GM19468 (cell line): ENCODE results near the gene MGST2.
A peak's percentile ranks its signal among the peaks of the same experiment; 100 is the strongest.

Experiments used
- ATAC-seq: cut with Tn5 transposase; IDR thresholded peaks from one replicate; pipeline ENCODE4 v1.9.1; 2021; ENCODE audit warnings: mild to moderate bottlenecking, moderate library complexity, moderate number of reproducible peaks; ENCODE audit not compliant: unreplicated experiment; ENCODE audit errors: extremely low read depth

The MGST2 gene

DNA sequence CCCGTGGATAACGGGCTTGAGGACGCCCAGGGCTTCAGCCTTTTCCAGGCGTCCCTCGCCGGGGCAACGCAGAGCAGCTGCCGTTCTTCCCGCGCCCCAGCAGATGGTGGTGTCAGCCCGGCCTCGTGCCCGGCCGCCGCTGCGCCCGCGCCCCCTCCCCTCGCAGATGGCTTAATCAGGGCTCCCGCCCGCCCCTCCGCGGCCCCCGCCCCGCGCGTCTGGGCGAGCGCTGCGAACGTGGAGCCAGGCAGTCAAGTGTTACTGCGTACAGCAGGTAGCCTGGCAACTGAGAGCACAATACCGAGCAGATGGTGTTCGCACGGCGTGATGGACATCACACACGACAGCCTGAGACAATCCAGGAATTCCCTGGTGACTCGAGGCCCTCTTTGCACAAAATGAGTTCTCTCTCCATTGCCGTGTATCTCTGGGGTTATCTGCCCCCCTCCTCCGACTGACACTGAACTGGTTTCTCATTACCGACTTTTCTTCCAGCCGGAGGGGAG, 69.3 kb downstream of the MGST2 start:
- peak; percentile 55 for ATAC-seq

DNA sequence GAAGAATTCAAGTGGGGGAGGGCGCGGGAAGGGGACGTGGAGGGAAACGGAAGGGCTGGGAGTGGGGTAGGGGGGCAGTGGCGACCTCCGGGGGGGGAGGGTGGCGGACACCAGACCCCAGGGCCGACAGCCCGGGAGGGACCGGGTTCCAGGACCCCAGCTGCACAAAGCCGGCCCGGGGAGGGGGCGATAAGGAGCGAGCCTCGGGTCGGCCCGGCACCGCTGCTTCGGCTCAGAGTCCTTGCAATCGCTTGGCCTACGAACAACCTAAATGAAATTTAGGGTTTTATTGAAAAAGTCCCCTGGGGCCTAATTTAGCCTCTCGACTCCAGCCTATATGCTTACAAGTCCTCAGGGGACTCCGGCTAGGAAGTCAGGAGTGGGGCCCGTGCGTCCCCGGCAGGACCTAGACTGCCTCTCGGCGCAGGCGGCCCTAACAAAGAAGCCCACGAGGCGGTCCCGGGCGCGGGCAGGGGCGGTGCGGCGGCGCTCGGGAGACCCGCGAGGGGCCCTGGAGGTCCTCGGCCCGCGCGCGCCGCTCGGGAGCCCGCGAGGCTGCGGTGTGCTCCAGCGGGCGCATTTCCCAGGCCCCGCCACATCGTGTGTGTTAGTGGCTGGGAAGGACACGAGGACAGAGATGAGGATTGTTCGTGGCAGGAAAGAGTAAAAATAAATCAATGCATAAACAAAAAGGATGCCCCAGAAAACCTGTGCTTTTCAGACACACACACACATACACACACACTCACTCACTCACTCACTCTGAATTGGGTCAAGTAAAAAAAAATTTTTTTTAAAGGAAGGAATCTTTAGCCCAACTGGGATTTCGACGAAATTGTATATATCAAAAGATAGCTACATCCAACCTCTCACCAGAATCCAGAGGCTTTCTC, 70.0 kb downstream of the MGST2 start:
- ATAC-seq: no peak

DNA sequence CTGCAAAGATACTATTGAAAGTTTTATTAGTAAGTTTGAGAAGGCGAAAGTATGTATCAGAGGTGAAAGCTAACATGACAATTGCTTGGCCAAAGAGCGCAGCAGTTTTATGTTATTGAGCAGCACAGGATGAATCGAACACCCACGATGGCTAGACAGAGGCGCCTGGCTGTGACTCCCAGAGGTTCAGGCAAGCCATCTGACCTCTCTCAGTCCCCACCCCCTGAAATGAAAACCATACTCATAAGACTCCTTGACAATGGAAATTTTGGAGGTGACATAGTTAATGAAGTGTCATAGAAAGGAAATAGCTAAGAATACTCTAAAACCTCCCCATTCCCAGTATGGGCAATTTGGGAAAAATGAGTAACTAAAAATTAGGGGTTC, 70.6 kb downstream of the MGST2 start:
- no peak for ATAC-seq

DNA sequence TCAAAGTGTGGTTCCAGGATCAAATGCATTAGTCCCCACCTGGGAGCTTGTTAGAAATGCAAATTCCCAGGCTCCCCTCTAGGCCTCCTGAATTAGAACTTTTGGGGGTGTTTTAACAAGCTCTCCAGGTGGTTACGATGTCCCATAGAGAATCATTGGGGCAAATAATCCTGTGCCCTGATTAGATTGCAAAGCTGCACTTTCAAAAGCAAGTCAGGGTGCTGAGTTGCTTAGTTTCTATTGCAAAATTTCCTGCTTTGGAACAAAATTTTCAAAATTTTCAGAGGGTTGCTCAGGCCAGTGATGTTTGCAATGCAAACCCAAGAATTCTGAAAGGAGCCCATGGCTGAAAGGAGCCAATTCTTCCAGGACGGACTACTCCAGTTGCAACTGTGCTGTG, 71.0 kb downstream of the MGST2 start:
- ATAC-seq: no peak

DNA sequence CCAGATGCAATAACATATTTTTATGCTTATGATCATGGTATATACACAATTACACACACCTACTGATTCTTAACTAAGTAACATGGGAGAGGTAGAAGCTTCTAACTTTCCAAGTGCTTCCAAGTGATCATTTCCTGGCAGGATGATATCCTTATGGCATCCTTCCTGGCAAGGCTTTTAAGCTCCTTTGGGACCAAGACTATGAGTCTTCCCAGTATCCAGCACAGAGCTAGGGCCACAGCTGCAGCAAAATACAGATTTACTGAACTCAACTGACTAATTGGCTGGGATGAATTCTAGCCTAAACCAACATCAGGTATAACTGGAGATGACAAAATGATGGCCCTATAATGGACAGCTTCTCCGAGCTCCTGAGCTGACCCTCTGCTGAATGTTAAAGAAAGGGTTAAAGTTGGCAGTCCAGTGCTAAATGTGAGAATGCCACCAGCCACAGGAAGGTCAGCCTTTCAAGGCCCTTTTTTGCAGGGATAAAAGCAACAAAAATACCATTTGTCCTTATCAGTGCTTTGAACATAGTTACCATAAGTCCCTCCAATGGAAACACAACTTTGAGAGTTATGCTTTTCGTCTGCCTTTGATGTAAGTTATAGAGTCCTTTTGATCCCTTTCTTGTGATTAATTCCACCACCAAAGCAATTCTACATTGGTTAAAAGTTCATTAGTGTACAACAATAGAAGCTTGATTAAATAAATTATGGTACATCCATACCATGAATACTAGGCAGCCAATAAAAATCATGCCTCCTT, 73.4 kb downstream of the MGST2 start:
- no peak for ATAC-seq

DNA sequence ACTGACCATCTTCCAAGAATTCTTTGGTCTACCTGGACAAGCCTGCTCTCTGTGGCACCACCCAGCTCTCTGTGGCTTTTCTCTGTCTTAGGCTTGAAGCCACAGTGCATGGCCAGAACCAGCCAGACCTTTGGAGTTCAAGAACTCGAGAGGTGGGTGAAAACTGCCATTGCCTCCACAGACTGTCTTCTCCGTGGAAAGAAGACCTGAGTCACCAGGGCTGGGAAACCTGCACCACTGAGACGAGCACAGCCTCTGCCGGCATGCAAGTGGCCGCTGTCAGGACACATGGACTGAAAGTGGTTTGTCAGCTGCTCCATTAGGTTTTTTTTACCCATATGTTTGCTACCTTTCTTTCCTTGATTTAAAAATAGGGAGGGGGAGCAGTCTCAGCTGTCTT, 74.5 kb downstream of the MGST2 start:
- no peak for ATAC-seq

DNA sequence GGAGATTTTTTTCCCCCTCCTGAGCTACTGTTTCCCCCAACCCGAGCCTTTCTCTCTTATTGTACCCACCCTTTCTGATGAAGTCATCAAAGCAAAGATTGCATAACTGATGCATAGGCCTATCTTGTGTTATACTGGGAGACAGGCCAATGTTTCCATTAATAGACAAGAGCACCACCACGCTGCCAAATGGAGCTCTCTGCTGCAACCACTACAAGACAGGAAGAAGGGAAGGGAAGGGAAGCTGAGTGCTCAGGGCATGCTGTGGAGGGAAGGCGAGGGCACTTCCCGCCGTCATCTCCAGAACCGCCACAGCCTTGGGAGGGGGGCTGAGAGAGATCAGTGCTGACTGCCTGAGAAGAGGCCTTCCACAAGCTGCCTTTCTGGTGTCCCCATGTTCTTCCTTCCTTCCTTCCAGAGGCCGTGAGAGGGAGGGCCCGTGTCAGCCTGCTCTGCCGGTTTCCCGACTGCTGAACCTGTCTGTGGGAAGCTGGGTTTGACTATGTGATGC, 75.0 kb downstream of the MGST2 start:
- no peak for ATAC-seq

DNA sequence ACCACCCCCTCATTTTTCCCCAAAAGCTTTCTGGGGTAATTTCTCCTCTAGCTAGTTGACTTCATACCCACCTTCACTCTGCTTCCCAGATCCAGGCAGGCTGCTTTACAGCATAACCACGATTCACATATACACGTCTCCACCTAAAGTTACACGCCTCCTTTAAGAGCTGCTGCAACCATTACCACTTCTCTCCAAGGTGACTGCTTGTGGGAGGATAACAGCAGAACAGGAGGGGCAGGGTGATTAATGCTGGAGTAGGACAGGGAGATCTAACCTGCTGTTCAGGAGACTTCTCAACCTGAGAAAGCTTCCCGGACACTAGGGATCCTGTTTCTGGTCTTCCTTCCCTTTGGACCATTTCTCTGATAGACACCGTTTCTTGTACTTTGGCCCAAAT, 77.4 kb downstream of the MGST2 start:
- no peak for ATAC-seq

DNA sequence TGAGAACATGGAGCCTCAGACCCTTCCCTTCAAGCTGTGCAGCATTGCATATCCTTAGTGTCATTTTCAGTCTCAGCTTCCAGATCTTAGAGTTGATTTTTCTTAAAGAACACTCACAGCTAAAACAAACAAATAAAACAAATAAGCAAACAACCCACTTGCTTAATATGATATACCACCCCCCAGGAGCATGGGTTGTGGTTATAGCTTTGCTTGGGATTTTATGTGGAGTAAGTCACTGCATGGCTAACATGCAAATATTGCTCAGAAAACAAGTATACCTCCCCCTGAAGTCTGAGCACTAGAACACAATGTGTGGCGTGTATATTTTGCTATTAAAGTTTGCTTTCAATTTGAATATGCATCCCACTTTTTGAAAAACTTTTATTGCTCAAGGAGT, 78.6 kb downstream of the MGST2 start:
- ATAC-seq: no peak

DNA sequence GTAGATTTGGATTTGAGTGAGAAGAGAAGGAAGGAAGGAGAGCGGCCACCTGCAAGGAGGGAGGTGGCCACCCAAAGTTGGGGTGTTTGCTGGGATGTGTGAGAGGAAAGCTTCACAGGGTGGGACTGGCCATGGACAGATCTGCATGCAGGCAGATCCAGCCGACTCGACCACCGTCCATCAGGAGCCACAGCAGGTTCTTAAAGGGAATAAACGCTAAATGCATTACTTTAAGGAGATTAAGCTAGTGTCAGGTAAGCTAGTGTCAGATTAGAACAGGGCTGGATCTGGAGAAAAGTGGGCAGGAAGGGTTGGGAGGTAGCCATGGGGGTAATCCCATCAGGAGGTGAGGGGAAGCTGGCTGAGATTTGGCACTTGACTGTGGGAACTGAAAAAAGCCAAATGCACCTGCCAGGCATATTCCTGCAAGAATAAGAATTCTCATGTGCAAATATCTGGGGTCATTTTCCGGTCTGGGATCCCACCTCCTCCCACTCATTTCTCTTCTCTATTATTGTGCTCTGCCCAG, 79.6 kb downstream of the MGST2 start:
- ATAC-seq: no peak

DNA sequence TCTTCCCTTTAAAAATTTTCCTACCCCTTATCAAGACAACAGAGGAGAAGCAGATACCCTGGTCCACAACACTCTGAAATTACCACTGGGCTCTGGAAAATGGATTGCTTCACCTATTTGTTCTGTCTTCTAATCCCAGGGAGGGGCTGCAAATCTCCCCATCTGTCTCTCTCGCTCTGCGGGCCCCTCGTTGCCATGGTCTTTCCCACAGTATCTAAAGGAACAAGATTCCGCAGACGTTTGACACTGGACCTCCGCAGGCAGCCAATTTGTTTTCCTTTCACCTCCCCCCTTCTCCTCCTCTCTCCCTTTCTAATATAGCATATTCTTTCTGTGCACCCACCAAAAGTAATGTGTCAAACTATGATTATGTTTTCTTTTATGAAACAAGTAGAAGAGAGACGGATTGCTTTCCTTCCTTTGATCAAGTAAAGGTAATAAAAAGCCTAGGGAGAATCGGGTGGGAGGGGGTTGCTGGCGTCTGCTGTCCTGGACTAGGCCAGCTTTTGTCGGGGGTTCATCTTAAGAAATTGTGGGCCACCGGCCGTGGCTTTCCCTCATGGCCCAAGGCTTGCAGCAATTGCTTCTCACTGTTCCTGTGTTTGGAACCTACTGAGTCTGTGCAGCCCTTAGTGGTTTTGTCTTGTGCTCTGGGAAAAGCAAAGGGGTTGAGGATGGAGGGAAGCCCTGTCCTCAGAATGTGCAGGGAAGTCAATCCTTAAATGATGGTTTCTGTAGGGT, 81.0 kb downstream of the MGST2 start:
- ATAC-seq: no peak

DNA sequence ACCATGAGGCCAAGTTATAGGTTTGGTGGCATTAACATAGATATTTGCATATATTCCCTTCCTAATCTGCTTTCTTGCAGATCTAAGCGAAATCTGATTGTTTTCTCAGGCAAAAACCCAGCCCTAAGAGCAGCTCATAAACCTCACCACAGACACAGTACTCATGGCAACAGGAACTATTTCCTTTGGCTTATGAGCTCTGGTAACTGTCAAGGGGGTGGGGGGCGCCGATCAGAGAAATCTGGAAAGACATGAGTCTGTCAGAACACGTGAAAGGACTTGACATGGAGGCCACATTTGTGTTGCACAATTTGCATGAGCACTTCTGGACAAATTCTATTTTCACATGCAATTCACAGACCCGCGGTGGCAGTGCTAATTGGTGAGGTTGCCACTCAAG, 83.7 kb downstream of the MGST2 start:
- ATAC-seq: no peak

DNA sequence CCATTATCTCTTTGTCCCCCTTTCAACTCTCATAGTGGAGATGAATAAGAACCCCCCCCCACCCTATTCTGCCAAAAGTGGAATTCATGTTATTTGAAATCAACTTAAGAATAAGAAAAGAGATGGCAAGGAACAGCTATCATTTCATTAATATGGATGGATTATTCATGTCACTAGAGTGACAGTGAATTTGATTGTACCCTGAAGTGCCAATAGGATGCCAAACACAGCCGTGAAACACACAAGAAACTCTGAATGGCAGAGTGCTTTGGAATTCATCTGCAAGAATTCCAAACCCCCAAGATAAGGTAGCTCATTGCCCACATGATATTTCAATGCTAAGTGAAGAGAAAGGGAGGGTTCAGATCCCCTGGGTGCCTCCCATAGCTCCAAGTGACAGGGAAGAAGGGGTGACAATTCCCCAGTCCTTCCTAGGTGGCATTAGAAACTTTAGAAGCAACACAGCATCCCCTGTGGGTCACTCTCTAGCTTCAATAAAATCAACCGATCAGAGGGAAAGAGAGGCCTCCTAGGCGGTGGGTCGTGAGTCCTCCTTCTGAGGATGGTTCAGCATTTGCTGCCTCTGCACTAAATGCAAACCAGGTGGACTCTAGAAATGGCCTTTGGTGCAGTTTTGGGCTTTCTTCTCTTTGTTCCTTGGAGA, 84.3 kb downstream of the MGST2 start:
- ATAC-seq: no peak

DNA sequence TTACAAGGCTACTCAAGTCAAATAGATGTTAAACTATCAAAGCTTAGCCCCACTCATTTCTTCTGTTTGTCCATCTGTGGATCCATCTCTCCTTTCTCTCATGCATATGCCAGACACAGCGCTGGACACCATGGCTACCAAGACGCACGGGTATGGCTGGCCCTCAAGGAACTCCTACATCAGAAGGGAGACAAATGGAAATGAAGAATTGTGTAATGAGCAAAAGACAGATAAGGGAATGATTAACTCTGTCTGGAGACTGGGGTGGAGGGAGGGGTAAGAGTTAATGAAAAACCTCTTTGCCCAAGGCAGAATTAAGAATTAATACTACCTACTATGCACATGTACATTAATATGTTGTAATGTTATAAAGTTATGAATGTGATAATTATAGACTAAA, 88.1 kb downstream of the MGST2 start:
- ATAC-seq: no peak
